Dedifferentiated amniotic fluid mesenchymal stem cell (primary cell): Measurements from ENCODE around the gene TAT.
"Not testable (repeated sequence)": the region's sequence is repeated elsewhere in the genome, so short reads cannot be mapped to it uniquely, and the experiment has no call there.

Source experiments
- DNase-seq: peaks from one replicate; pipeline ENCODE4 v3.0.0-alpha.2; 2016; ENCODE audit errors: extremely low spot score

TAT gene

GRCh38 chr16:71584543-71585317 lies 7.8 kb upstream of the TAT start:
- no peak for DNase-seq

GRCh38 chr16:71582553-71582848 lies 5.6 kb upstream of the TAT start:
- not testable (repeated sequence) for DNase-seq

GRCh38 chr16:71574702-71575101 lies 2.2 kb downstream of the TAT start:
- DNase-seq, result no peak

DNA sequence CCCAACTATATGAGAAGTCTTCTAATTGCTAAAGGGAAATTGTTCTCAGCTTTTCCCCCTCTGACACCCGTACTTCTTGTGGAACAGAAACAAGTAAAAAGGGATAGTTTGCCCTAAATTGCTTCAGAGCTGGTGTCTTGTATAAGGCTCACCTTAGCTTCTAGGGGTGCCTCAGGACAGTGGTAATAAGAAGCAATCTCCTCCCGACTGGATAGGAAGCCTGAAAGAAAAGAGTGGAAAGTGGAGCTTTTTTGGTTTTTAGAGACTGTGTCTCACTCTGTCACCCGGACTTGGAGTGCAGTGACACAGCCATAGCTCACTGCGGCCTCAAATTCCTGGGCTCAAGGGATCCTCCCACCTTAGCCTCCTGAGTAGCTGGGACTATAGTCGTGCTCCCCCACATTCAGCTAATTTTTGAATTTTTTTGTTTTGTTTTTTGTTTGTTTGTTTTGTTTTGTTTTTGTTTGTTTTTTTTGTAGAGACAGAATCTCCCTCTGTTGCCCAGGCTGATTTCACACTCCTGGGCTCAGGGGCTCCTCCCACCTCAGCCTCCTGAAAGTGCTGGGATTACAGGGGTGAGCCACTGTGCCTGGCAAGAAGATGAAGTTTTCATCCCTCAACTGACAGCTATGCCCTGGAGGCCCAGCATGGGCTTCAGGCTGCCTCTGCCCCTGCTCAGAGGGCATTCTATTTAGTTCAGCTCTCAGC lies 3.4 kb downstream of the TAT start:
- DNase-seq, result no peak

DNA sequence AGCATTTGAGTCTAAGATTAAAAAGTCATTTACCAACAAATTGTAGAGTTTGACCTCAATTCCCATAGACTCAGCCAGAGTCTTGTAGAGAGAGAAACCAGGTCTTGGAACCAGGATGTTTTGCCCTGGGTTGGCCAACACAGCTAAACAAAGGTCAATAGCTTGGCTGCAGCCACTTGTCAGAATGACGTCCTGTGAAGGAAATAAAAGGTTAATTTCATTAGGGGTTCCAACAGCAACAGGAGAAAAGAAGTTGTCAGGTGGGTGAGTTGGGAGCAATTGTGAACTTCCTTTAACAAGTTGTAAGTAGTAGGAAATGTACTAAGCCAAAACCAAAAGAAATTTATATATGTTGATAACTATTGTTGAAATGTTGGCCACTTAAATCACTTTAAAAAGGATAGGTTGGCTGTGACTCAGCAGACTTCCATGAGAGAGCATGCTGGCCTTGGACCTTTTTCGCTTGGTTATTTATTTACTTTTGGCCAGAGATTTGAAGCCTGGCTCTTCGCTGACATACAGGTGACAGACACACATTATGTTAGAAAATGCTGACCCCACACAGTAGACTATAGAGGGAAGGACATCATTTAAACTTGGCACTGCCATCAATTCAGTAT lies 4.3 kb downstream of the TAT start:
- DNase-seq, result no peak

- DNase-seq, result no peak
Observed at GRCh38 chr16:71570144-71570543, 6.7 kb downstream of the TAT start.

DNA sequence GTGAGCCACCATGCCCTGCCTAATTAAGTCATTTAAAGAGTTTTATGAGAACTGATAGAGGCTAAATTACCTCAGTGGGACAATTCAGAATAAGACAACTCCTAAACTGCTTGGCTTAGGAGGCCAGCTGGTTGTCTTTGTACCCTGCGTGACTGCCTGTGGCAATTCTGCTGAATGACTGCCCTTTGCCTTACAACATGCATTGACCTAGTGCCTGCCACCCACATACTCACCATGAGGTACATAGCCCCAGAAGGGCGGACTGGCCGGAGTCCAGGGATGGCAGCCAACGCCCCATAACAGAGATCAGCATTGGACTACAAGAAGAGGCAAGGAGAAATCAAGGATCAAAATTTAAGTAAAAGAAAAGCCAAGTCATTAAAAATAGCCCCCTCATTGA lies 7.3 kb downstream of the TAT start:
- no peak for DNase-seq

DNA sequence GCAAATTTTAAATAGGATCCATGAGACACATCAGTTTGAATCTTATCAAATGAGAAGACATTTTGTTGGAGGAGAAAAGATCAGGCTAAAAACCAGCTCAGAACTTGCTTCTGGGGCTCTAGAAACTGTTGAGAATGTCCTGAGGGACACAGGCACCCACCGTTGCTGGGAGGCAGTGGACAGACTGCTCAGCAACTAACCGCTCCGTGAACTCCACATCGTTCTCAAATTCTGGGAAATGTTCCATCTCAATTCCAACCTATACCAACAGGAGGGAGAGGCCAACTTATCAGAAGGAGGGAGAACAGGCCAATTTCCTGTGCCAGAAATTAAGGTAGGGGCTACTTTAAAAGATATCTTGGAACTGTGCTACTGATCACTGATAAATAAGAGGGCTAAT lies 8.3 kb downstream of the TAT start:
- no peak for DNase-seq

GRCh38 chr16:71567931-71568330 lies 9.0 kb downstream of the TAT start:
- DNase-seq, result no peak

GRCh38 chr16:71565812-71566700 lies 10.8 kb downstream of the TAT start:
- DNase-seq, result no peak

DNA sequence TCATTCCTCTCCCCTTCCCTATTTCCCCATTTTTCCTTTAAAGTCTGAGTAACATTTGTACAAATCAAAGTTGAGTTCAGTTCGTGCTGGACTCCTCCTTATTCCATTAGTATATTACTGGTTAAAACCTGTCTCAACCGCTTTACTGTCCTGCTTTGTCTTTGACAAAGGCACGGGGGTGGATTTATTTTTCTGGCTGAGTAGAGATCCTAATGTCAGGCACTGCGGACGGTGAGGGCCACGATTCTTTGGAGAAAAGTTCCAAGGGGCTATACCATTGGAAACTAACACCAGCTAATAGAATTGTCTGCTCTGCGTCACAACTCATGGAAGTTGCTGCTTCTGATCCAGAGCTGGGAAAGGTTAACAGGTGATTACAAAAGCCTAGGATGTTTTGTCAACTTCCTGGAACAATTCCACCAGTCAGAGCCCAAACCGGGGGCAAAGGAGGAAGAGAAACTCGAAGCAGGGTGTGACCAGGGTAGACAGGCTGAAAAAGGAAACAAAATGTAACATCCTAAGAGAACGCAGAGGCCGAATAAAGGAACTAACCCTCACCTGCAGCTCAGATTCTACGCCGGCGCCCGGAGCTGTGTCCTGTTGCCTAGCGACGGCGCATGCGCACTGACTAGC lies 12.4 kb downstream of the TAT start:
- DNase-seq, result no peak

DNA sequence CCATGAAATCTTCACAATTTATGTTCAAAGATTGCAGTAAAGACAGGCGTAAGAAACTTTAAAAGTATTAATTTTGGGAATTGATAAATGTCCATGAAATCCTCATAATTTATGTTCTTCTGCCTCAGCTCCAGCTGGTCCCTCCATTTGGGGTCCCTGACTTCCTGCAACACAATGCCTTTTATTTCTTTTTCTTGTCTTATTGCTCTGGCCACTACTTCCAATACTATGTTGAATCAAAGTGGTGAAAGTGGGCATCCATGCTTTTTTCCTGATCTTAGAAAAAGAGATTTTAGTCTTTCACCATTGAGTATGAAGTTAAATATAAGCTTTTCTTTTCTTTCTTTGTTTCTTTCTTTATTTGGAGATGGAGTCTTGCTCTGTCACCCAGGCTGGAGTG lies 14.3 kb downstream of the TAT start:
- no peak for DNase-seq

GRCh38 chr16:71561886-71562285 lies 15.0 kb downstream of the TAT start:
- DNase-seq, result not testable (repeated sequence)

DNA sequence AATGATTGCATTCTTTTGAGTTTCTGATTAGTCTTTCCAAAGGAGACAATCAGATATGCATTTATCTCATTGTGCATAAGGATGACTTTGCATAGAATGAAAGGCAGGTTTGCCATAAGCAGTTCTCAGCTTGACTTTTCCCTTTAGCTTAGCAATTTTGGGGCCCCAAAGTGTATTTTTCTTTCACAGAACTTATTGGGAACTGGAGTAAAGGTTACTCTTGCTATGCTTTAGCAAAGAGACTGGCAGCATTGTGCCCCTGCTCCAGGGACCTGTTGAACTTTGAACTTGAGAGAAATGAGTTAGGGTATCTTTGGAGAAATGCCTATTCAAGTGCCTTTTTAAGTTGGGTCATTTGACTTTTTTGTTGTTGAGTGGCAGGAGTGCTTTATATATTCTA lies 17.0 kb downstream of the TAT start:
- DNase-seq, result no peak

DNA sequence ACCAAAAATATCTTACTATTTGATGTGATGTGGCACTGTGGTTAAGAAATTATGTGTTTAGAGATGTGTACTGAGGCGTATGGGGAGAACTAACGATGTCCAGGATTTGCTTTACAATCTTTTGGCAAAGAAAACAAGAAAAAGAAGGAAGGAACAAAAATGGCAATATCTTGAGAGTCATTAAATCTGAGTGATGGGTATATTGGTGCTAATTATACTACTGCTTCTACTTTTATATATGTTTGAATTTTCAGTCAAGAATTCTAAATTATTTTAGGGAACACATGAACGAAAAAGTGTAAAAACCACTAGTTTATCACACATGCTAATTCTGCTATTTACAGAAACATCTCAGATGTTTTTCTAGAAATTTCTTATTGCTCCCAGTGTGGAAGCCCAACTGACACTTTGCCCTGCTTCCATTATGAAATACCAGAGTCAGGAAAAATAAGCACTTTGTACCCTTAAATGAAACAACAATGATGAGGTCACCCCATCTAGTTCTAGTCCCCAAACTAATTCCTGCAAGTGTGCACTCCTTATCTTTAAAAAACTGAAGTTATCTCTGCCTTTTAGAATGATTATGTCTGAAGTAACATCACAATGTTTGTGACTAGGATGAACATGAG lies 18.8 kb downstream of the TAT start:
- DNase-seq, result no peak

GRCh38 chr16:71557299-71557698 lies 19.6 kb downstream of the TAT start:
- DNase-seq, result no peak

- no peak for DNase-seq
Observed at GRCh38 chr16:71555230-71555891, 21.5 kb downstream of the TAT start.

DNA sequence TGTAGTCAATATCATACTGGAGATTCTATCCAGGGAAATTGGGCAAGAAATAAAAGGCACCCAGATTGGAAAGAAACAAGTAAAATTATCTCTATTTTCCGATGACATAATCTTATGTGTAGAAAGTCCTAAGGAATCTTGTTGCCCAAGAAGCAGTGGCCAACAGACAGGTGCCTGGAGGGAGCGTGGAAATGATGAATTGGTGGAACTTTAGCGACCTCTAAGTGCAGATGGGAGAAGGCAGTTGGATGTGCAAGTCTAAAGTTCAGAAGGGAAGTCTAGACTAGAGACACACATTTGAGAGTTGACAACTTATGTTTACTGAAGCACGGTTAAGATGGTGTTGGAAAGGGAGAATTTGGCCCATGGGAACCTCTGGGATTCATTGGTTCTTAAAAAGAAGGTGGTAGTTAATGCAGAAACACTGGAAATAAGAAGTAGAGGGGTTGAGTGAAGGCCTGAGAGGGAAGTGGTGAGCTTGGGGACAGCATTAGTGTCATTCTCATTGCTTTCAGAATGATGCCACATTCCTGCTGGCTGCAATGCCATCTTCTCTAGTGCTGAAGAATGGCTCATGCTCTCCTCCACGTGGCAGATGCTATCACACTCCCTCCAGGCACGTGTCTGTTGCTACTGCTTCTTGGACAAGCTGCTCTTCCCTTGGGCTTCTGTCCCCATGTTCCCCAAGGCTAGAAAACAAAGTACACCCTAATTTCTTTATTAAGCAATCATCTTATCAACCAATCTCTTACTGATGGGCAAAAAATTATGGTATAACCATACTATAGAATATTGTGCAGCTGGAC lies 24.0 kb downstream of the TAT start:
- no peak for DNase-seq

DNA sequence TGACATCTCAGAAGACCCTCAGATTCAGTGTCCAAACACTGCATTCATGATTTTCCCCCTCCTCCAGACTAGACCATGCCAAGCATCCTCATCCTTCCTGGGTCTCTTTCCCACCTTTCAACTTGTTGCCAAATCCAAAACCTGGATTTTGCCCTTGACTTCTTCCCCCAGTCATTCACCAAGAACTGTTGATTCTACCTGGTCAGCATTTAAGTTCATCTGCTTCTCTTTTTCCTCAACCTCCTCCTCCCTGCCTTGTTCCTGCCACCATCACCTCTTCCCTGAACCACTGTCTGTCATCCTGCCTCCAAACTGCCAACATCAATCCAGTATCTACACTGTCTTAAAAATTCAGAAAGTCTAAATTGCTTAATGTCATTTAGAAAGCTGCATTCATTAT lies 29.7 kb downstream of the TAT start:
- no peak for DNase-seq

GRCh38 chr16:71542377-71542776 lies 34.5 kb downstream of the TAT start:
- no peak for DNase-seq
